HG03066 (cell line): ENCODE measurements around the gene PKP1.

ENCODE experiments used
- ATAC-seq: cut with Tn5 transposase; IDR thresholded peaks from one replicate; pipeline ENCODE4 v1.9.1; 2021; ENCODE audit warnings: low read depth; ENCODE audit not compliant: unreplicated experiment

PKP1 gene

GRCh38 chr1:201360901-201361651 is 77.8 kb downstream of the PKP1 start:
- no peak for ATAC-seq

GRCh38 chr1:201361652-201362504 is 78.6 kb downstream of the PKP1 start:
- no peak for ATAC-seq

- ATAC-seq, result no peak
Observed at GRCh38 chr1:201362906-201363305, 79.6 kb downstream of the PKP1 start.

GRCh38 chr1:201363467-201363866 is 80.2 kb downstream of the PKP1 start:
- ATAC-seq, result no peak

- ATAC-seq, result no peak
Observed at GRCh38 chr1:201364808-201365105, 81.5 kb downstream of the PKP1 start.

- no peak for ATAC-seq
Observed at GRCh38 chr1:201365251-201365650, 81.9 kb downstream of the PKP1 start.

GRCh38 chr1:201366696-201367095 is 83.4 kb downstream of the PKP1 start:
- no peak for ATAC-seq

GRCh38 chr1:201369209-201369608 is 85.9 kb downstream of the PKP1 start:
- ATAC-seq, result no peak

GRCh38 chr1:201370500-201370899 is 87.2 kb downstream of the PKP1 start:
- ATAC-seq, result no peak

GRCh38 chr1:201371276-201371675 is 88.0 kb downstream of the PKP1 start:
- no peak for ATAC-seq

- ATAC-seq, result no peak
Observed at GRCh38 chr1:201371792-201372191, 88.5 kb downstream of the PKP1 start.

GRCh38 chr1:201374364-201374763 is 91.1 kb downstream of the PKP1 start:
- ATAC-seq, result no peak

- no peak for ATAC-seq
Observed at GRCh38 chr1:201375169-201375568, 91.9 kb downstream of the PKP1 start.

- ATAC-seq, result no peak
Observed at GRCh38 chr1:201376107-201376463, 92.8 kb downstream of the PKP1 start.

GRCh38 chr1:201376464-201377374 is 93.4 kb downstream of the PKP1 start:
- ATAC-seq, result no peak

GRCh38 chr1:201377611-201378092 is 94.3 kb downstream of the PKP1 start, which contains the start of gene TNNT2:
TSS of gene TNNT2 (minus strand) at chr1:201377680. CDS start at chr1:201373254, 4,426 bp downstream.
- no peak for ATAC-seq

GRCh38 chr1:201378804-201379203 is 95.5 kb downstream of the PKP1 start:
- no peak for ATAC-seq

GRCh38 chr1:201379733-201380242 is 96.5 kb downstream of the PKP1 start:
- ATAC-seq, result no peak

- ATAC-seq, result no peak
Observed at GRCh38 chr1:201381130-201381529, 97.8 kb downstream of the PKP1 start.
